Activated T-helper 1 cell treated with anti-CD3 and anti-CD28 coated beads, Interleukin-12 subunit alpha, Interleukin-12 subunit beta, Interleukin-2, Interleukin-4 antibody, amounts not matched to agents 30 ng/mL and 10 ng/mL and 1 ng/mL, durations not matched to agents 14 hours and 24 hours and 36 hours (primary cell): Measurements from ENCODE around the gene KDM1B. TPM values are rescaled to one million over a fixed set of nuclear protein-coding genes. Genes with fewer than 3 reads are reported as not detected.
"Not testable (repeated sequence)": the region's sequence is repeated elsewhere in the genome, so short reads cannot be mapped to it uniquely, and the experiment has no call there.

ENCODE experiments used
- DNase-seq: peaks from one replicate; pipeline ENCODE4 v3.0.0; 2021; ENCODE audit warnings: low spot score
- H3K27ac Mint-ChIP-seq: one replicate; pipeline ENCODE4 v1.8.0; 2021; ENCODE audit warnings: mild to moderate bottlenecking, mixed read lengths
- H3K27me3 Mint-ChIP-seq: one replicate; pipeline ENCODE4 v1.8.0; 2022; ENCODE audit warnings: mild to moderate bottlenecking, moderate library complexity, mixed read lengths; ENCODE audit not compliant: insufficient read depth
- H3K36me3 Mint-ChIP-seq: one replicate; pipeline ENCODE4 v1.8.0; 2021; ENCODE audit warnings: low read depth, mixed read lengths
- H3K4me1 Mint-ChIP-seq: one replicate; pipeline ENCODE4 v1.8.0; 2021; ENCODE audit warnings: low read depth, mixed read lengths
- H3K4me3 Mint-ChIP-seq: one replicate; pipeline ENCODE4 v1.8.0; 2021; ENCODE audit warnings: mild to moderate bottlenecking, moderate library complexity, mixed read lengths
- H3K9me3 Mint-ChIP-seq: one replicate; pipeline ENCODE4 v1.8.0; 2021; ENCODE audit warnings: mixed read lengths
- intact Hi-C: fragments of 100-400 bp; cut with micrococcal nuclease; formaldehyde crosslinking; loops from one replicate; pipeline ENCODE4 v1.15.1; 2024
- total RNA-seq: library from RNA; stranded (reverse); gene quantifications from 2 replicates; pipeline ENCODE4 v1.2.3, GENCODE V29; 2022

The KDM1B gene
- total RNA-seq, 1 donor from 2014 or later = 7.1 TPM

DNA sequence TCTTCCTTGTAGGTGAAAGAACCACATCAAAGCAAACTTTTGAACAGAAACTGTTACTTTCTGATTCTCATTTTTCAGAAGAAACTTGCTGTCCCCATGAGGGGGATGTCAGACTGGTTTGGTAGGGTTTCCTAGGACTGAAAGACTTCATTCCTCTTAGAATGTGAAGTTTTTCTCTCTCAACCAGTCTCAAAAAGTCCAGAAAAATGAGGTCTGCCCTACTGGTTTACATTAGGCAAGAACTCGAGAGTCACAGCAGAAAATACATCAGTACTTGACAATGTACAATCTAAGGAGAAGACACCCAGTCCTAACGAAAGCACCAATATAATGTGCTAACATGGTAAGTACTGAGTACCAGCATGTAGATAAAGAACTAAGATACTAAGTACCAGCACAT, 20.1 kb upstream of the KDM1B start:
- H3K27me3 Mint-ChIP-seq = peaks cover 2% of the 10 kb centered on the region
- DNase-seq = no peak
- peaks cover 7% of the 10 kb centered on the region for H3K36me3 Mint-ChIP-seq
- intact Hi-C loops = no loop called here
- H3K27ac Mint-ChIP-seq = no peak overlapping the region
- H3K9me3 Mint-ChIP-seq = no peaks in the 10 kb centered on the region
- H3K4me1 Mint-ChIP-seq = no peaks in the 10 kb centered on the region
- no peak overlapping the region for H3K4me3 Mint-ChIP-seq

- H3K4me1 Mint-ChIP-seq = no peaks in the 10 kb centered on the region
These were observed 19.0 kb upstream of the KDM1B start for GRCh38 chr6:18136260-18136659.

DNA sequence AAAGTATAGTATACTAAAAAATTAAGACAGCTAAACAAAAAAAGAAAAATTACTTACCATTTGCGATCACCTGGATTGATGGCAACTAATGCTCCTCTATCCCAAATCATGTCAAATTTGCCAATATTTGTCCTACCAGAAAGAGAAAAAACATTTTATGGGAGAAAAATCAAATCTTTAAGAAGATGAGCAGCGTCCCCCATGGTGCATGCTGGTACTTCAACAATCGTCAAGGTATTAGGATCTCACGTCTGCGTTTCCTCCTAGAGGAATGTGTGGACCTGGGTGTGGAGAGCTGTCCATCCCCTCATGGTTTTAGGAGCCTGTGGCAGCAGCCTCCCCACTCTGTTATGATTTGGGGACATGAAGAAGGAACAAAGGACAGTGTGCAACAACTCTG, 16.3 kb upstream of the KDM1B start:
- Mint-ChIP-seq H3K4me3 (no peak overlapping the region), H3K27me3 (no peaks in the 10 kb centered on the region), H3K36me3 (peaks cover 13% of the 10 kb centered on the region), H3K4me1 (no peaks in the 10 kb centered on the region), H3K27ac (no peak overlapping the region), H3K9me3 (no peaks in the 10 kb centered on the region)
- intact Hi-C loops = no loop called here
- no peak for DNase-seq

More at GRCh38 chr6:18136260-18136659, 19.0 kb upstream of the KDM1B start:
- DNase-seq = no peak
- H3K4me3 Mint-ChIP-seq = no peak overlapping the region
- peaks cover 2% of the 10 kb centered on the region for H3K27me3 Mint-ChIP-seq
- H3K9me3 Mint-ChIP-seq = no peaks in the 10 kb centered on the region
- intact Hi-C loops = no loop called here
- H3K27ac Mint-ChIP-seq = no peak overlapping the region
- peaks cover 7% of the 10 kb centered on the region for H3K36me3 Mint-ChIP-seq

DNA sequence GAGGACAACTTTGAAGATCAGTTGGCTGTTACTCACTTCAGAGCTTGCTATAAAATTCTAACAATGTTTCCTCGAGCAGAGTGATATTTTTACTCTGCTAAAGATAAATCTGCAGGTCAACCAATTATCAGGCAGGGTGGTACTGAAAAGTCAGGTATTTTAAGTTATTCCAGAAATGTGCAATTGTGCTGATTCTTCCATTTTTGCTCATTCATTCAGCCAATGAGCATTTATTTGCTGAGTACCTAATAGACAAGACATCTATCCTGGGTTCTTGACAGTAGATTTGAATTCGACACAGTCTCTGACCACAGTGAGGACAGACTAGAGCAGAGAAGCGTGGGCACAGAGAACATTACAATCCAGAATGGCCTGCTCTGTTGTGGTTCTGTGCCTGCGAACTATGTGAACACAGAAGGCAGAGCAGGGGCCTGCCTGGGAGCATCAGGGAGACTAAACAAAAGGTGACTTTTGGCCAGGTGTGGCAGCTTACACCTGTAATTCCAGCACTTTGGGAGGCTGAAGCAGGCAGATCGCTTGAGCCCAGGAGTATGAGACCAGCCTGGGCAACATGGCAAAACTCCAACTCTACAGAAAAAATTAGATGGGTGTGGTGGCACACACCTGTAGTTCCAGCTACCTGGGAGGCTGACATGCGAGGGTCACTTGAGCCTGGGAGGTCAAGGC, 15.1 kb upstream of the KDM1B start:
- Mint-ChIP-seq H3K4me3 (no peak overlapping the region), H3K27ac (no peak overlapping the region), H3K27me3 (no peaks in the 10 kb centered on the region), H3K36me3 (peaks cover 13% of the 10 kb centered on the region), H3K4me1 (no peaks in the 10 kb centered on the region), H3K9me3 (no peaks in the 10 kb centered on the region)
- DNase-seq = no peak
- intact Hi-C loops = no loop called here

DNA sequence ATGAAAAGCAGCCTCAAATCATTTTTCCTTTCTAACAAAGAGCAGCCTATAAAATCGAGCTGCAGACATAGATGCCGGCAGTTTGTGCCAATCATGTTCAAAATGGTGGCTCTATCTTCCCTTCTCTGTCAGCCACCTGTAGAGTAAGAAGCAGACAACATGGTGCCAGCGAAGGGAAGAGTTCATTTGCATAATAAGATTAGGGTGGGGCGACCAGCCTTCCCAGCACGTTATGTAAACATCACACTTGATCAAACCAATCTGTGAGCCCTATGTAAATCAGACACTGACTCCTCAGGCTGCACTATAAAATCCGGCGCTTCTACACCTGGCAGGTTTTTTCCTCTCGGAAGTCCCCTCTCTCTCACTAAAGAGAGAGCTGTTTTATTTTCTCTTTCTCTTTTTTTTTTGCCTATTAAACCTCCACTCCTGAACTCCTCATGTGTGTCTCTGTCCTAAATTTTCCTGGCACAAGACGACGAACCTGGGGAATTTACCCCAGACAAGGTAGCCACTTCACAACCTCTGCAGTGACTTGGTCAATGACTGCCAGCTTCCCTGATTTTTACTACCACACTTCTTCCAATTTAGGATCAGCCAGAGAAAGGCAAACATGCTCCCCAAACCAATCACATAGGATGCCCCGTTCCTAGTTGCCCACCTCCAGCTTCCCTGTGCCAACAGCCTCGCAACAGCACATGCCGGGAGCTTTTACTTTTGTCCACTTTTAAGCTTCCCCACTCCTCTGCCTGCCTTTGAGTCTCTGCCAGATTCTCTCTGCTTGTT, 13.2 kb upstream of the KDM1B start:
- H3K4me3 Mint-ChIP-seq = no peak overlapping the region
- intact Hi-C loops = no loop called here
- no peaks in the 10 kb centered on the region for H3K4me1 Mint-ChIP-seq
- no peaks in the 10 kb centered on the region for H3K9me3 Mint-ChIP-seq
- peaks cover 13% of the 10 kb centered on the region for H3K36me3 Mint-ChIP-seq
- DNase-seq = no peak
- H3K27me3 Mint-ChIP-seq = no peaks in the 10 kb centered on the region
- H3K27ac Mint-ChIP-seq = no peak overlapping the region

- no peak for DNase-seq
- Mint-ChIP-seq H3K4me1 (no peaks in the 10 kb centered on the region), H3K27me3 (no peaks in the 10 kb centered on the region), H3K36me3 (peaks cover 13% of the 10 kb centered on the region), H3K27ac (no peak overlapping the region), H3K4me3 (no peak overlapping the region), H3K9me3 (no peaks in the 10 kb centered on the region)
- intact Hi-C loops = no loop called here
These were observed 12.7 kb upstream of the KDM1B start for GRCh38 chr6:18142591-18142861.

GRCh38 chr6:18147160-18147559, 8.1 kb upstream of the KDM1B start:
- peaks cover 2% of the 10 kb centered on the region for H3K27me3 Mint-ChIP-seq
- no peaks in the 10 kb centered on the region for H3K4me1 Mint-ChIP-seq
- no peak overlapping the region for H3K27ac Mint-ChIP-seq
- intact Hi-C loops = no loop called here
- DNase-seq = no peak
- H3K36me3 Mint-ChIP-seq = peaks cover 8% of the 10 kb centered on the region
- no peaks in the 10 kb centered on the region for H3K9me3 Mint-ChIP-seq
- no peak overlapping the region for H3K4me3 Mint-ChIP-seq

DNA sequence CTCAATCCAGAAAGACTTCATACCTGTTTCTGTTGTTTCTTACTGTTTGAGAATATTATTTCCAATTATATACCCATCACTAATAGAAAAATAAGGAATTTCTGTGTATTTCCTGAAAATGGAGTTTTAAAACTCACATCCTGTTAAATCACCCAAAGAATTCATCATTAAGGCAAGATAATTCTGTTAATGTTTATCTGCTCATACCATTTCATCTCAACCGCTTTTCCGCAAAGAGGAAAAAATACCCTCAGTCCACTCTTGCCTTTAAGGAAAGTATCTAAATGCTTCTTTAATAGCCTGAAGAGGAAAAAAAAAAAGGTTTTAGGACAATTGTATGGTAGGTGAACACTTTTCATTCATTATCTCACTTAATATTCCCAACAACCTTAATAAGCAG, 7.6 kb upstream of the KDM1B start:
- H3K36me3 Mint-ChIP-seq = peaks cover 6% of the 10 kb centered on the region
- peaks cover 2% of the 10 kb centered on the region for H3K27me3 Mint-ChIP-seq
- intact Hi-C loops = no loop called here
- no peak overlapping the region for H3K27ac Mint-ChIP-seq
- no peaks in the 10 kb centered on the region for H3K9me3 Mint-ChIP-seq
- H3K4me1 Mint-ChIP-seq = peaks cover 4% of the 10 kb centered on the region
- DNase-seq = no peak
- no peak overlapping the region for H3K4me3 Mint-ChIP-seq

DNA sequence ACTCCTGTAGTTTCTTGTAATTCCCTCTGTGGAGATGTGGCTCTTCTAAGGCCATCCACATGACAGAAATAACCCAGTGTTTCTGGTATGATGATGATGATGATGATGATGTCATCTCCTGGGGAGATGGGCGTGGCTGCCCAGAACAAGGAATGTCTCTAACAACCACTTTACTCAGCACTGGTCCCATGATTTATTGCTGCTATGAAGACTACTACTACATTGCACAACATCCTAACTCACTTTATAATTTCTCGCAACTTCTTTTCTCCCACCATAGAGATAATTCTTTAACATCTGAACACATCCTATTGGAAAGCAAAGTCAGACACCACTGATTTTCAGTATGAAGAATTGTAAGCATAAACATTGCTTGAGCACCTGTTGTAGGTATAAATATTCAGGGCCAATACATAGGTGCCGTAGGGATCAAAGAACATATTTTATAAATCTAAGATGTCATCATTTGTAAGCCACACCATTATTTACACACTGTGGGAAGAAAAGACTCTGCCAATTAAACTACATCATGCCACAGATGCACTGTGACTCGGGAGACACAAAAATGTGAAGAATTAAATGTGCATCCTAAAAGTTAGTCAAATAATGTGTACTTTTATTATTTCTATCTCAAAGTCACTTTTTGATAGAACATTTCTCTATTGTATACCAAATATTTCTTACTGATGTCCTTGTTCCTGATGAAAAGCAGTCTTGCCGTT, 6.8 kb upstream of the KDM1B start:
- H3K4me3 Mint-ChIP-seq = no peak overlapping the region
- no peaks in the 10 kb centered on the region for H3K9me3 Mint-ChIP-seq
- H3K27me3 Mint-ChIP-seq = peaks cover 6% of the 10 kb centered on the region
- intact Hi-C loops = no loop called here
- no peak for DNase-seq
- H3K36me3 Mint-ChIP-seq = peaks cover 2% of the 10 kb centered on the region
- no peak overlapping the region for H3K27ac Mint-ChIP-seq
- H3K4me1 Mint-ChIP-seq = peaks cover 10% of the 10 kb centered on the region

GRCh38 chr6:18151391-18151790, 3.8 kb upstream of the KDM1B start:
- not testable (repeated sequence) for H3K27me3 Mint-ChIP-seq

GRCh38 chr6:18151801-18152200, 3.4 kb upstream of the KDM1B start:
- no peak overlapping the region for H3K4me3 Mint-ChIP-seq
- no peaks in the 10 kb centered on the region for H3K9me3 Mint-ChIP-seq
- no peak for DNase-seq
- intact Hi-C loops = no loop called here
- H3K4me1 Mint-ChIP-seq = peaks cover 24% of the 10 kb centered on the region
- H3K27me3 Mint-ChIP-seq = peaks cover 9% of the 10 kb centered on the region
- no peak overlapping the region for H3K27ac Mint-ChIP-seq
- H3K36me3 Mint-ChIP-seq = peaks cover 4% of the 10 kb centered on the region

More at GRCh38 chr6:18151391-18151790, 3.8 kb upstream of the KDM1B start:
- intact Hi-C loops, H3K36me3 Mint-ChIP-seq, H3K4me3 Mint-ChIP-seq, H3K9me3 Mint-ChIP-seq, H3K27ac Mint-ChIP-seq, DNase-seq: not testable (repeated sequence)
- peaks cover 23% of the 10 kb centered on the region for H3K4me1 Mint-ChIP-seq

- DNase-seq = no peak
These were observed 1.9 kb upstream of the KDM1B start for GRCh38 chr6:18153311-18153703.

GRCh38 chr6:18154507-18155149, 594 bp upstream of the KDM1B start, which contains the start of gene TPMT:
Gene TPMT, minus strand, starts transcription at chr6:18155077. Its CDS starts 5,950 bp downstream, at chr6:18149127.
- DNase-seq = no peak

More at GRCh38 chr6:18153311-18153703, 1.9 kb upstream of the KDM1B start:
- Mint-ChIP-seq H3K27ac (no peak overlapping the region), H3K9me3 (no peaks in the 10 kb centered on the region), H3K4me1 (peaks cover 24% of the 10 kb centered on the region), H3K4me3 (no peak overlapping the region), H3K27me3 (peaks cover 9% of the 10 kb centered on the region), H3K36me3 (peaks cover 6% of the 10 kb centered on the region)
- intact Hi-C loops = no loop called here

More at GRCh38 chr6:18154507-18155149, 594 bp upstream of the KDM1B start, which contains the start of gene TPMT:
- Mint-ChIP-seq H3K4me1 (peaks cover 24% of the 10 kb centered on the region), H3K27ac (peak within 1 kb of the TSS; percentile 92), H3K27me3 (peaks cover 9% of the 10 kb centered on the region), H3K36me3 (peaks cover 4% of the 10 kb centered on the region), H3K4me3 (peak within 1 kb of the TSS; percentile 92), H3K9me3 (no peaks in the 10 kb centered on the region)
- intact Hi-C loops = loop anchor here (1.0 to 5.0 kb wide), 6 partner anchors 32 to 554 kb away; partner anchors contain the start of genes FAM8A1, NHLRC1 and NUP153
